ENCODE results near the gene IGFL3.
"Not testable (repeated sequence)": the region's sequence is repeated elsewhere in the genome, so short reads cannot be mapped to it uniquely, and the experiment has no call there.

The IGFL3 gene

DNA sequence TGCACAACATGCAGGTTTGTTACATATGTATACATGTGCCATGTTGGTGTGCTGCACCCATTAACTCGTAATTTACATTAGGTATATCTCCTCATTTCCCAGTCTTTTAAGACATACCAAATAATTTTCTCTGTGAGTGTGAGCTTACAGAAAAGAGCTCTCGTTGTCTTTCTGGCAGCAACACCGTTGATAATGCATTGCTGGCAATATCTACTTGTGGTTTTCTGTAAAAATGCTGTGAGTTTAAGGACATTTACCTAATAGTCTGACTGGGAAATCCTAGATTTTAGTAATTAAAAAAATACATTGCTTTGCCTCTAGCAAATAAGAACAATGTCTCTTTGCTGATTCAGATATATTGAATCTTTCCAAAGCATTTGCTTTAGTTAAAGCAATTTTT lies 8.4 kb downstream of the IGFL3 start:
- no peaks in the 10 kb centered on the region for H3K27me3 ChIP-seq (ENCODE audit: low read depth, low read length)

GRCh38 chr19:46115396-46116106 lies 8.9 kb downstream of the IGFL3 start:
- no peaks in the 10 kb centered on the region for H3K36me3 ChIP-seq (ENCODE audit: control insufficient read depth in 1 of 2, insufficient read depth in 2 of 2, low read length in 2 of 2)
- H3K4me1 ChIP-seq (ENCODE audit: control insufficient read depth in 1 of 2, insufficient read depth in 2 of 2, low read length in 2 of 2): no peaks in the 10 kb centered on the region
- H3K27ac ChIP-seq (ENCODE audit: low read length): no peak overlapping the region
- H3K9me3 ChIP-seq (ENCODE audit: control insufficient read depth in 1 of 2, low read length in 2 of 2): peaks cover 0 to 3% of the 10 kb centered on the region in 2 donors
- no peaks in the 10 kb centered on the region for H3K27me3 ChIP-seq (ENCODE audit: low read depth, low read length)
- H3K4me3 ChIP-seq (ENCODE audit: low read depth in 1 of 2, low read length in 2 of 2): no peak overlapping the region

More for the DNA sequence above, 8.4 kb downstream of the IGFL3 start:
- no peaks in the 10 kb centered on the region for H3K4me1 ChIP-seq (ENCODE audit: control insufficient read depth in 1 of 2, insufficient read depth in 2 of 2, low read length in 2 of 2)
- H3K9me3 ChIP-seq (ENCODE audit: control insufficient read depth in 1 of 2, low read length in 2 of 2): peaks cover 0 to 3% of the 10 kb centered on the region in 2 donors
- H3K4me3 ChIP-seq (ENCODE audit: low read depth in 1 of 2, low read length in 2 of 2): no peak overlapping the region
- no peaks in the 10 kb centered on the region for H3K36me3 ChIP-seq (ENCODE audit: control insufficient read depth in 1 of 2, insufficient read depth in 2 of 2, low read length in 2 of 2)
- H3K27ac ChIP-seq (ENCODE audit: low read length): no peak overlapping the region

- H3K27me3 ChIP-seq (ENCODE audit: low read depth, low read length): no peaks in the 10 kb centered on the region
- no peak overlapping the region for H3K27ac ChIP-seq (ENCODE audit: low read length)
Measured at GRCh38 chr19:46113726-46114125, 10.8 kb downstream of the IGFL3 start.

GRCh38 chr19:46112527-46112926 lies 12.0 kb downstream of the IGFL3 start:
- H3K27me3 ChIP-seq (ENCODE audit: low read depth, low read length): no peaks in the 10 kb centered on the region

More at GRCh38 chr19:46113726-46114125, 10.8 kb downstream of the IGFL3 start:
- H3K4me3 ChIP-seq (ENCODE audit: low read depth in 1 of 2, low read length in 2 of 2): no peak overlapping the region
- H3K36me3 ChIP-seq (ENCODE audit: control insufficient read depth in 1 of 2, insufficient read depth in 2 of 2, low read length in 2 of 2): no peaks in the 10 kb centered on the region
- H3K9me3 ChIP-seq (ENCODE audit: control insufficient read depth in 1 of 2, low read length in 2 of 2): no peaks in the 10 kb centered on the region
- H3K4me1 ChIP-seq (ENCODE audit: control insufficient read depth in 1 of 2, insufficient read depth in 2 of 2, low read length in 2 of 2): no peaks in the 10 kb centered on the region

DNA sequence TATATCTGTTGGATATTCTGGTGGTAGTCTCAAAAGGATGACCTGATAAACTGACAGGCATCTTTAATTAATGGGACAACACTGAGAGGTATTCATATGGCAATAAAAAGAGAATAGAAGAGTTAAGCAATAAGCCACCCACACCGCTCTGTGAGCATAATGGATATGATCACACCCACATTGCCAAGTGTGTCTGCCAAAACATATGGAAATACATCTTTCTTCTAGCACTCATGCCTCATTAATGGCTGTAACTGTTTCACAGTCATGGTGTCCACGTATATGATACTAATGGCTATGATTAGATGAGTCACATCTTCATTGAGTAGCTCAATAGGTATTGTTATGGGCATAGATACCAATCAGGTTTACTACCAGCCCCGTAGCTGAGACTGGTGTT lies 13.1 kb downstream of the IGFL3 start:
- no peak overlapping the region for H3K27ac ChIP-seq (ENCODE audit: low read length)
- H3K27me3 ChIP-seq (ENCODE audit: low read depth, low read length): no peaks in the 10 kb centered on the region
- no peaks in the 10 kb centered on the region for H3K36me3 ChIP-seq (ENCODE audit: control insufficient read depth in 1 of 2, insufficient read depth in 2 of 2, low read length in 2 of 2)
- H3K9me3 ChIP-seq (ENCODE audit: control insufficient read depth in 1 of 2, low read length in 2 of 2): no peaks in the 10 kb centered on the region
- no peak overlapping the region for H3K4me3 ChIP-seq (ENCODE audit: low read depth in 1 of 2, low read length in 2 of 2)
- no peaks in the 10 kb centered on the region for H3K4me1 ChIP-seq (ENCODE audit: control insufficient read depth in 1 of 2, insufficient read depth in 2 of 2, low read length in 2 of 2)

More at GRCh38 chr19:46112527-46112926, 12.0 kb downstream of the IGFL3 start:
- Histone ChIP-seq H3K27ac (ENCODE audit: low read length) (no peak overlapping the region), H3K9me3 (ENCODE audit: control insufficient read depth in 1 of 2, low read length in 2 of 2) (no peaks in the 10 kb centered on the region), H3K4me3 (ENCODE audit: low read depth in 1 of 2, low read length in 2 of 2) (no peak overlapping the region), H3K36me3 (ENCODE audit: control insufficient read depth in 1 of 2, insufficient read depth in 2 of 2, low read length in 2 of 2) (no peaks in the 10 kb centered on the region), H3K4me1 (ENCODE audit: control insufficient read depth in 1 of 2, insufficient read depth in 2 of 2, low read length in 2 of 2) (no peaks in the 10 kb centered on the region)

- Histone ChIP-seq H3K36me3 (ENCODE audit: control insufficient read depth in 1 of 2, insufficient read depth in 2 of 2, low read length in 2 of 2) (no peaks in the 10 kb centered on the region), H3K27me3 (ENCODE audit: low read depth, low read length) (no peaks in the 10 kb centered on the region), H3K27ac (ENCODE audit: low read length) (no peak overlapping the region), H3K9me3 (ENCODE audit: control insufficient read depth in 1 of 2, low read length in 2 of 2) (no peaks in the 10 kb centered on the region), H3K4me1 (ENCODE audit: control insufficient read depth in 1 of 2, insufficient read depth in 2 of 2, low read length in 2 of 2) (no peaks in the 10 kb centered on the region), H3K4me3 (ENCODE audit: low read depth in 1 of 2, low read length in 2 of 2) (no peak overlapping the region)
Measured at GRCh38 chr19:46109876-46110275, 14.6 kb downstream of the IGFL3 start.

DNA sequence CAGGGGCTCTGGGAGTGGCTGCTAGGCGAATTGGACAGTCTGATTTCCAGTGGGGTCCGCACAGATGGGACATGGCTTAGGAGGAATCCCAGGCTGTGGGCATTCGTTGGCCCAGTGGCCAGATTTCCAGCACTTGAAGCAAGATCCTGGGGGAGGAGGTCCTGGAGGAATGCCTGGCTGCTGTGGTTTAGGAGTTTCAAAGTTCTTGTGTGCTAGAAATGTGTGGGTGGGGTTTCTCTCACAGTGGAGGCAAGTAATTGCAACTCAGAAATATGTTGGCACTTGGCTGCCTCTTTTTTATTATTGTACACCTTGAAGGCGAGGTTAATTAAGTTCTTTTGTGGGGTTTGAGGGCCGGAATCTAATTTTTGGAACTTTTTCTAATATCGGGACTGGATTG lies 17.1 kb downstream of the IGFL3 start:
- H3K36me3 ChIP-seq (ENCODE audit: control insufficient read depth in 1 of 2, insufficient read depth in 2 of 2, low read length in 2 of 2): no peaks in the 10 kb centered on the region
- H3K4me3 ChIP-seq (ENCODE audit: low read depth in 1 of 2, low read length in 2 of 2): no peak overlapping the region
- H3K4me1 ChIP-seq (ENCODE audit: control insufficient read depth in 1 of 2, insufficient read depth in 2 of 2, low read length in 2 of 2): no peaks in the 10 kb centered on the region
- no peaks in the 10 kb centered on the region for H3K9me3 ChIP-seq (ENCODE audit: control insufficient read depth in 1 of 2, low read length in 2 of 2)
- H3K27ac ChIP-seq (ENCODE audit: low read length): no peak overlapping the region
- H3K27me3 ChIP-seq (ENCODE audit: low read depth, low read length): no peaks in the 10 kb centered on the region

GRCh38 chr19:46102333-46102732 lies 22.2 kb downstream of the IGFL3 start:
- H3K27ac ChIP-seq (ENCODE audit: low read length); H3K4me1 ChIP-seq (ENCODE audit: control insufficient read depth in 1 of 2, insufficient read depth in 2 of 2, low read length in 2 of 2); H3K9me3 ChIP-seq (ENCODE audit: control insufficient read depth in 1 of 2, low read length in 2 of 2); H3K36me3 ChIP-seq (ENCODE audit: control insufficient read depth in 1 of 2, insufficient read depth in 2 of 2, low read length in 2 of 2); H3K4me3 ChIP-seq (ENCODE audit: low read depth in 1 of 2, low read length in 2 of 2); H3K27me3 ChIP-seq (ENCODE audit: low read depth, low read length): not testable (repeated sequence)

DNA sequence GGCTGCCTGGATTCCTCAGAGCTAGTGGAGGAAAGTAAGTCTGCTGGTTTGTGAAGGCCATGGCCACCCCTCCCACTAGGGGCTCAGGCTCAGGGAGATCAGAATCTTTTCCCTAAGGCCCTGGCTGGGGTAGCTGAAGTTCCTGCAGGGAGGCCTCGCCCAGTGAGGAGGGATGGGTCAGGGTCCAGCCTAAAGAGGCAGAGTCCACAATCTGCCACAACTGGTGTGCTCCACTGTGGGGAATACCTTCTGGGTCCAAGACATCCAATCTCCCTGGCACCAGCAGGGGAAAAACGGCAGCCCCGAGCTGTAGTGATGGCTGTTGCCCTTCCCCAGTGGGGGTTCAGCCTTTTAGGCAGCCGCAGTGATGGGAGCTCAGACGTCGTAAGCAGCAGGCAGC lies 23.2 kb downstream of the IGFL3 start:
- no peaks in the 10 kb centered on the region for H3K27me3 ChIP-seq (ENCODE audit: low read depth, low read length)
- H3K36me3 ChIP-seq (ENCODE audit: control insufficient read depth in 1 of 2, insufficient read depth in 2 of 2, low read length in 2 of 2): no peaks in the 10 kb centered on the region
- H3K27ac ChIP-seq (ENCODE audit: low read length): no peak overlapping the region
- no peak overlapping the region for H3K4me3 ChIP-seq (ENCODE audit: low read depth in 1 of 2, low read length in 2 of 2)
- no peaks in the 10 kb centered on the region for H3K4me1 ChIP-seq (ENCODE audit: control insufficient read depth in 1 of 2, insufficient read depth in 2 of 2, low read length in 2 of 2)
- no peaks in the 10 kb centered on the region for H3K9me3 ChIP-seq (ENCODE audit: control insufficient read depth in 1 of 2, low read length in 2 of 2)

GRCh38 chr19:46100344-46100743 lies 24.1 kb downstream of the IGFL3 start:
- H3K9me3 ChIP-seq (ENCODE audit: control insufficient read depth in 1 of 2, low read length in 2 of 2): no peaks in the 10 kb centered on the region
- no peaks in the 10 kb centered on the region for H3K36me3 ChIP-seq (ENCODE audit: control insufficient read depth in 1 of 2, insufficient read depth in 2 of 2, low read length in 2 of 2)
- no peaks in the 10 kb centered on the region for H3K27me3 ChIP-seq (ENCODE audit: low read depth, low read length)
- no peak overlapping the region for H3K4me3 ChIP-seq (ENCODE audit: low read depth in 1 of 2, low read length in 2 of 2)
- H3K4me1 ChIP-seq (ENCODE audit: control insufficient read depth in 1 of 2, insufficient read depth in 2 of 2, low read length in 2 of 2): no peaks in the 10 kb centered on the region
- no peak overlapping the region for H3K27ac ChIP-seq (ENCODE audit: low read length)

GRCh38 chr19:46090444-46090843 lies 34.0 kb downstream of the IGFL3 start:
- Histone ChIP-seq H3K9me3 (ENCODE audit: control insufficient read depth in 1 of 2, low read length in 2 of 2) (peaks cover 4 to 13% of the 10 kb centered on the region in 2 donors), H3K36me3 (ENCODE audit: control insufficient read depth in 1 of 2, insufficient read depth in 2 of 2, low read length in 2 of 2) (no peaks in the 10 kb centered on the region), H3K27ac (ENCODE audit: low read length) (no peak overlapping the region), H3K4me1 (ENCODE audit: control insufficient read depth in 1 of 2, insufficient read depth in 2 of 2, low read length in 2 of 2) (no peaks in the 10 kb centered on the region), H3K27me3 (ENCODE audit: low read depth, low read length) (no peaks in the 10 kb centered on the region), H3K4me3 (ENCODE audit: low read depth in 1 of 2, low read length in 2 of 2) (no peak overlapping the region)

- Histone ChIP-seq H3K27me3 (ENCODE audit: low read depth, low read length) (no peaks in the 10 kb centered on the region), H3K36me3 (ENCODE audit: control insufficient read depth in 1 of 2, insufficient read depth in 2 of 2, low read length in 2 of 2) (no peaks in the 10 kb centered on the region), H3K4me3 (ENCODE audit: low read depth in 1 of 2, low read length in 2 of 2) (no peak overlapping the region), H3K9me3 (ENCODE audit: control insufficient read depth in 1 of 2, low read length in 2 of 2) (peaks cover 4 to 22% of the 10 kb centered on the region in 2 donors), H3K27ac (ENCODE audit: low read length) (no peak overlapping the region), H3K4me1 (ENCODE audit: control insufficient read depth in 1 of 2, insufficient read depth in 2 of 2, low read length in 2 of 2) (no peaks in the 10 kb centered on the region)
Measured at GRCh38 chr19:46089432-46089831, 35.1 kb downstream of the IGFL3 start.
